ACHN (cell line): ENCODE results near the gene RGS10.
"Not testable (repeated sequence)": the region's sequence is repeated elsewhere in the genome, so short reads cannot be mapped to it uniquely, and the experiment has no call there.

Source experiments
- DNase-seq: peaks from one replicate; pipeline ENCODE4 v3.0.0-alpha.2; 2015
- in situ Hi-C: cut with HindIII; loops from 2 replicates; pipeline ENCODE4 v1.10.0; 2017; ENCODE audit warnings: low sequenced_read_pairs, low pct_ligation_motif_present, low pct_unique_long_range_greater_than_20kb

The RGS10 gene

GRCh38 chr10:119541046-119541445 lies 1.5 kb downstream of the RGS10 start:
- peak; percentile 56 for DNase-seq
- in situ Hi-C loops = no loop called here

- DNase-seq = no peak
- in situ Hi-C loops = no loop called here
Measured at GRCh38 chr10:119540038-119540437, 2.5 kb downstream of the RGS10 start.

- in situ Hi-C loops = no loop called here
- no peak for DNase-seq
Measured at GRCh38 chr10:119539359-119539825, 3.1 kb downstream of the RGS10 start.

- no peak for DNase-seq
- in situ Hi-C loops = no loop called here
Measured at GRCh38 chr10:119538632-119539358, 3.7 kb downstream of the RGS10 start.

GRCh38 chr10:119537953-119538630 lies 4.4 kb downstream of the RGS10 start:
- in situ Hi-C loops = no loop called here
- DNase-seq = no peak

GRCh38 chr10:119536508-119537025 lies 6.0 kb downstream of the RGS10 start:
- DNase-seq = no peak
- in situ Hi-C loops = no loop called here

- in situ Hi-C loops = no loop called here
- DNase-seq = no peak
Measured at GRCh38 chr10:119535837-119536507, 6.5 kb downstream of the RGS10 start.

- in situ Hi-C loops = no loop called here
- no peak for DNase-seq
Measured at GRCh38 chr10:119535305-119535704, 7.2 kb downstream of the RGS10 start.

- no peak for DNase-seq
- in situ Hi-C loops = no loop called here
Measured at GRCh38 chr10:119533473-119533872, 9.0 kb downstream of the RGS10 start.

GRCh38 chr10:119532791-119533190 lies 9.7 kb downstream of the RGS10 start:
- in situ Hi-C loops, DNase-seq: not testable (repeated sequence)

- DNase-seq, in situ Hi-C loops: not testable (repeated sequence)
Measured at GRCh38 chr10:119532251-119532650, 10.3 kb downstream of the RGS10 start.

- in situ Hi-C loops = no loop called here
- no peak for DNase-seq
Measured at GRCh38 chr10:119531067-119531466, 11.5 kb downstream of the RGS10 start.

GRCh38 chr10:119528663-119529237 lies 13.8 kb downstream of the RGS10 start:
- in situ Hi-C loops = not testable (repeated sequence)
- DNase-seq = peak; percentile 24

- in situ Hi-C loops = no loop called here
- no peak for DNase-seq
Measured at GRCh38 chr10:119526621-119527592, 15.6 kb downstream of the RGS10 start.

GRCh38 chr10:119526149-119526548 lies 16.4 kb downstream of the RGS10 start:
- in situ Hi-C loops = no loop called here
- DNase-seq = no peak

GRCh38 chr10:119525116-119525515 lies 17.4 kb downstream of the RGS10 start:
- DNase-seq = no peak
- in situ Hi-C loops = no loop called here

- in situ Hi-C loops = no loop called here
- no peak for DNase-seq
Measured at GRCh38 chr10:119524720-119525070, 17.8 kb downstream of the RGS10 start.
